GM12878 (cell line): ENCODE results near the gene CATSPER3. TPM values are rescaled to one million over a fixed set of nuclear protein-coding genes. Genes with fewer than 3 reads are reported as not detected.

Experiments used
- ATAC-seq: fragments of 200-7000 bp; cut with Tn5 transposase; 3 replicates; pipeline ENCODE4 v1.9.1; 2020; ENCODE audit warnings: mild to moderate bottlenecking, moderate library complexity
- BruUV-seq: library from RNA; stranded (reverse); fragments of 400-500 nt; replicated peaks from 2 replicates; lab custom pipeline; 2021; lab: Mats Ljungman, UMichigan
- CTCF ChIA-PET: fragments of 300-600 bp; sonication (Branson Sonifier 250); formaldehyde crosslinking; extraction: SDS; loops from one replicate; lab custom pipeline; 2021; ENCODE audit warnings: inconsistent platforms; lab: Yijun Ruan, JAX
- POLR2A ChIA-PET: fragments of 350-600 bp; formaldehyde crosslinking; extraction: SDS; loops from one replicate; lab custom pipeline; 2021; ENCODE audit warnings: inconsistent platforms; lab: Charles Lee
- RAD21 ChIA-PET: fragments of 300-600 bp; sonication (Branson Sonifier 250); formaldehyde crosslinking; loops from one replicate; lab custom pipeline; 2023; ENCODE audit warnings: antibody characterized with exemption; ENCODE audit not compliant: unreplicated experiment; lab: Charles Lee
- SMC1A ChIA-PET: fragments of 300-600 bp; sonication (Branson Sonifier 250); formaldehyde crosslinking; loops from one replicate; lab custom pipeline; 2023; ENCODE audit not compliant: unreplicated experiment, uncharacterized antibody; lab: Charles Lee
- DNase-seq: peaks from one replicate; pipeline ENCODE4 v3.0.0-alpha.2; 2011; ENCODE audit warnings: low read depth, low spot score
- FAIRE-seq: peaks from 3 replicates; lab custom pipeline; 2011; peaks lifted over from hg19 to GRCh38; lab: Jason Lieb, UNC
- H2AFZ ChIP-seq: 2 replicates; pipeline ENCODE4 v1.6.0; 2011; ENCODE audit warnings: low read depth, low read length, control low read depth; ENCODE audit not compliant: control insufficient read depth
- H3K27ac ChIP-seq: 2 replicates; pipeline ENCODE4 v1.5.1; 2011; ENCODE audit warnings: control low read depth; ENCODE audit not compliant: control insufficient read depth, insufficient read depth
- H3K27me3 ChIP-seq, 2 experiments: replicated peaks in 1 of 2; 2 replicates each; pipeline versions ENCODE4 v1.6.0 to v1.6.1; 2011; ENCODE audit warnings: low read length in 1 of 2; ENCODE audit not compliant: control insufficient read depth in 2 of 2, insufficient read depth in 2 of 2
- H3K36me3 ChIP-seq, 2 experiments: 2 replicates each; pipeline ENCODE4 v1.5.1; 2011; ENCODE audit warnings: low read length in 1 of 2; ENCODE audit not compliant: control insufficient read depth in 2 of 2, insufficient read depth in 2 of 2
- H3K4me1 ChIP-seq: 2 replicates; pipeline ENCODE4 v1.6.1; 2011; ENCODE audit warnings: mild to moderate bottlenecking, low read length, moderate library complexity, mixed read lengths; ENCODE audit not compliant: control insufficient read depth, insufficient read depth
- H3K4me2 ChIP-seq: 2 replicates; pipeline ENCODE4 v1.6.0; 2011; ENCODE audit warnings: control low read depth; ENCODE audit not compliant: control insufficient read depth, insufficient read depth
- H3K4me3 ChIP-seq: fragments of 200-600 bp; sonication (generic); 2 replicates; pipeline ENCODE4 v1.5.1; 2016
- H3K79me2 ChIP-seq: 2 replicates; pipeline ENCODE4 v1.6.0; 2011; ENCODE audit warnings: low read length; ENCODE audit not compliant: control insufficient read depth, insufficient read depth
- H3K9ac ChIP-seq: 2 replicates; pipeline ENCODE4 v1.8.0; 2011; ENCODE audit warnings: low read length, control low read depth, mixed read lengths; ENCODE audit not compliant: control insufficient read depth, insufficient read depth
- H3K9me3 ChIP-seq: replicated peaks from 3 replicates; pipeline ENCODE4 v1.5.1; 2011; ENCODE audit warnings: mild to moderate bottlenecking, low read length; ENCODE audit not compliant: control insufficient read depth, insufficient read depth
- H4K20me1 ChIP-seq: 2 replicates; pipeline ENCODE4 v1.6.0; 2011; ENCODE audit not compliant: control insufficient read depth, insufficient read depth
- CUX1 ChIP-seq: IDR thresholded peaks from 2 replicates; pipeline ENCODE4 v1.6.1; 2012; ENCODE audit warnings: improper control_type of control experiment, low read depth, low read length; ENCODE audit not compliant: insufficient replicate concordance
- NR2F1 ChIP-seq: fragments of 450-650 bp; conservative IDR thresholded peaks from 2 replicates; pipeline ENCODE4 v1.6.1; 2017; ENCODE audit warnings: mild to moderate bottlenecking
- PAX5 ChIP-seq: IDR thresholded peaks from 2 replicates; pipeline ENCODE4 v1.6.1; 2011; ENCODE audit warnings: low read depth, low read length, borderline replicate concordance
- RAD51 ChIP-seq: fragments of 450-650 bp; IDR thresholded peaks from 2 replicates; pipeline ENCODE4 v1.6.1; 2016; ENCODE audit warnings: moderate library complexity, mild to moderate bottlenecking, inconsistent platforms
- TARDBP ChIP-seq: IDR thresholded peaks from 2 replicates; pipeline ENCODE4 v1.6.1; 2016; ENCODE audit warnings: borderline replicate concordance
- USF2 ChIP-seq: IDR thresholded peaks from 2 replicates; pipeline ENCODE4 v1.6.1; 2011; ENCODE audit warnings: low read depth, low read length, improper control_type of control experiment, borderline replicate concordance
- ZBED1 ChIP-seq: IDR thresholded peaks from 2 replicates; pipeline ENCODE4 v1.6.1; 2016; ENCODE audit warnings: borderline replicate concordance
- WGBS: methylation state at CpG from one replicate; pipeline ENCODE4 v1.1.6; 2016; ENCODE audit warnings: low lambda C conversion rate; ENCODE audit not compliant: insufficient replicate concordance, insufficient coverage; ENCODE audit errors: missing lambda C conversion rate; 5-methylcytosine and 5-hydroxymethylcytosine counted together
- in situ Hi-C: fragments of 300-500 bp; cut with MboI; formaldehyde crosslinking; loops from 9 replicates; pipeline ENCODE4 v1.14.3; 2018; ENCODE audit warnings: mixed read lengths
- intact Hi-C: fragments of 100-400 bp; cut with micrococcal nuclease; formaldehyde crosslinking; loops from one replicate; pipeline ENCODE4 v1.14.2; 2022; ENCODE audit not compliant: unreplicated experiment
- polyA plus RNA-seq, 11 experiments: library from polyadenylated mRNA; depleted of rRNA in 4 of 11; unstranded in 6 of 11; stranded (reverse) in 5 of 11; fragments of >200 nt; fragmentation: Nextera tagmentation in 4 of 11; fragmentation: Illumina TruSeq in 1 of 11; extraction: Ambion mirVana in 4 of 11; extraction: Trizol in 1 of 11; gene quantifications; 1 replicate in 1 of 11; 2 replicates in 10 of 11; pipeline versions ENCODE4 v1.2.1 to v1.2.3, GENCODE V29; 2011 to 2016; ENCODE audit warnings: inconsistent platforms in 2 of 11, missing spikeins in 2 of 11, low read depth in 1 of 11
- total RNA-seq, 4 experiments: library from RNA; depleted of rRNA in 3 of 4; stranded (reverse); fragments of >200 nt in 3 of 4; fragmentation: Illumina TruSeq in 1 of 4; extraction: Trizol in 1 of 4; gene quantifications; 2 replicates each; pipeline versions ENCODE4 v1.2.1 to v1.2.3, GENCODE V29; 2013 to 2021
- TF ChIP-seq, protein P1 (sequence below): IDR thresholded peaks from 2 replicates; pipeline ENCODE4 v1.6.1; 2011; ENCODE audit warnings: borderline replicate concordance, low read depth, mild to moderate bottlenecking, moderate library complexity, low read length; ENCODE audit not compliant: insufficient read depth, poor library complexity, severe bottlenecking

CATSPER3 gene
- total and polyA plus RNA-seq, 10 of the 15 experiments (the other 5 are each of a cell fraction or from before 2014, with no cell fraction given) = 0.06 to 0.38 (median 0.13) TPM; not detected in 4

DNA sequence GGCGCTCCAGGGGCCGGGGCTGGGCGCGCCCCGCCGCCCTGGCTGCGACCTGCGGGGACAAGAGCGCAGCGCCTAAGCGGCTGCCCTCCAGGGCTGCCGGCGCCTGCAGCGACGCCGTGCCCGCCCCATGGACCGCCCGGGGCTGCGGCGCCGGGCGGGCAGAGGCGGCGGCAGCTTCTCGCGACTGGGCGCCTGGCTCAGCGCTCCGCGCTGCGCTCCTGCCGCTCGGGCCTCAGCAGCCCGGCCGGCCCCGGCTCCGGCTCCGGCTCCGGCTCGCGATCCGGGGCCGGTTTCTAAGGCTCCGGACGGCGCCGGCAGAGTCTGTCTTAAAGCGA lies 66.2 kb downstream of the CATSPER3 start, which contains the start of gene PITX1 (continued):
- TF ChIP-seq, protein P1, sequence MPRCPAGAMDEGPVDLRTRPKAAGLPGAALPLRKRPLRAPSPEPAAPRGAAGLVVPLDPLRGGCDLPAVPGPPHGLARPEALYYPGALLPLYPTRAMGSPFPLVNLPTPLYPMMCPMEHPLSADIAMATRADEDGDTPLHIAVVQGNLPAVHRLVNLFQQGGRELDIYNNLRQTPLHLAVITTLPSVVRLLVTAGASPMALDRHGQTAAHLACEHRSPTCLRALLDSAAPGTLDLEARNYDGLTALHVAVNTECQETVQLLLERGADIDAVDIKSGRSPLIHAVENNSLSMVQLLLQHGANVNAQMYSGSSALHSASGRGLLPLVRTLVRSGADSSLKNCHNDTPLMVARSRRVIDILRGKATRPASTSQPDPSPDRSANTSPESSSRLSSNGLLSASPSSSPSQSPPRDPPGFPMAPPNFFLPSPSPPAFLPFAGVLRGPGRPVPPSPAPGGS = no peak
- TF ChIP-seq CUX1 = no peak

DNA sequence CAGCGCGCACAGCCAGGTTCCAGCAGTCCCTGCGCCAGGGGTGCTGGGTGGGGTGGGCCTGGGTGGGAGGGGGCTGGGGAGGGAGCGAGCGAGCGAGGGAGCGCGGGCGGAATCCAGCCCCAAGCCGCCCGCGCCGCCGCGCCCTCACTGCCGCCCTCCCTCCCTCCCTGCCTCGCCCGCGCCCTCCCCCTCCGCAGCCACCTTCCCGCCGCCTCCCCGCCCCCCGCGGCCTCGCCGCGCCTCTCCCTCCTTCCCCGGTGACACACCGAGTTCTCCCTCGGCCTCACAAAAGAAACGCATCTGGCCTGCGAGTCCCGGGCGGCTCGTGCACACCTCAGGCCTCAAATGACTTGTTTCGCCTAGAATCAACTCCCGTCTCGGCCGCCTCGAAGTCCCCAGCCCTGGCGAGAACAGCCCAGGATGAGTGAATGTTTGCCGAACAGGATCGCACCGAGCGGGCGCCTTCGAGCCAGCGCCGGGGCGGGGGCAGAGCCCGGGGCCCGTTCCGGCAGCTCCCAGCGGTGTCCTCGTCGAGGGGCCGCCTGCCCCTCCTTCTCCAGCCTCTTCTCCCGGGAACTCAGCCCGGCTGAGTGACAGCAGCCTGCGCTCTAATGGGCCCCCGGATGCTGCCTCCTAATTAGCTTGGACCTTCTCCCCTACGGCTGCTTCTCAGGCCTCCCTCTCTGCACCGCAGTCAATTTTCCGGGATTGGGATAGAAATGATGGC lies 66.7 kb downstream of the CATSPER3 start:
- Histone ChIP-seq H3K4me2 (no peak overlapping the region), H2AFZ (no peak overlapping the region), H3K36me3 (no peaks in the 10 kb centered on the region), H3K4me3 (no peak overlapping the region), H3K27me3 (peaks cover 31 to 46% of the 10 kb centered on the region in 2 experiments), H3K9me3 (no peaks in the 10 kb centered on the region), H4K20me1 (peaks cover 2% of the 10 kb centered on the region; the same call in 1 of the 2 replicates), H3K79me2 (no peaks in the 10 kb centered on the region), H3K27ac (no peak overlapping the region), H3K4me1 (no peaks in the 10 kb centered on the region), H3K9ac (no peak overlapping the region)
- in situ Hi-C loops = no loop called here
- ChIA-PET POLR2A (no interaction called here), SMC1A (no interaction called here), CTCF (no interaction called here), RAD21 (no interaction called here)
- intact Hi-C loops = no loop called here
- WGBS = 27% methylated on average over 32 of the region's 65 CpGs
- BruUV-seq = no TSS peak
- no peak for DNase-seq
- no peak for ATAC-seq
- FAIRE-seq = no peak
- TF ChIP-seq USF2 = no peak
- TF ChIP-seq RAD51 = no peak
- no peak for TF ChIP-seq NR2F1
- TF ChIP-seq PAX5 = no peak
- no peak for TF ChIP-seq TARDBP
- TF ChIP-seq ZBED1 = no peak
- TF ChIP-seq CUX1 = no peak
